ENCODE results near the gene NKX2-8. TPM values are rescaled to one million over a fixed set of nuclear protein-coding genes. Genes with fewer than 3 reads are reported as not detected.

Gene NKX2-8
- total and polyA plus RNA-seq, 2 donors: not detected

DNA sequence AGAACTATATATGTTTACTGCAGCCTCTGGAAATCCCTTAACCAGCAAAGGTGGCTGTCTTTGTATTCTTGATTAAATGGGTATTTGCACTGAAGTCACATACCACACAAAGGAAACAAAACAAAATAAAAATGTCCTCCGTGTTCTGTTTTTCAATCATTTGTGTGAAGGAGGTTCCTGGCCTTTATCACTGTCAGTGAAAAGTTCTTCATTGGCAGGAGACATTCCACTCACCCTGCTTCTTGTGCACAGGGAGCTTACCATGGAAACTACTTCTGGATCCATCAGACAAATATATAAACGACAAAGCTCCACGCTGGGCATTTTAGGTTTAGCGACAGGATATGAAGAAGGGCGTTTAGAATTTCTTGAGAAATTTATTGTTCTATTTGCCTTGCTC lies 5.7 kb upstream of the NKX2-8 start:
- Histone ChIP-seq H3K27ac (ENCODE audit: low read depth) (no peak overlapping the region), H3K4me1 (ENCODE audit: insufficient read depth) (no peaks in the 10 kb centered on the region), H3K4me3 (ENCODE audit: low read depth, low read length) (no peak overlapping the region), H3K36me3 (ENCODE audit: insufficient read depth) (no peaks in the 10 kb centered on the region)
- DNase-seq (ENCODE audit: extremely low spot score): no peak
- 2% methylated on average over 5 of the region's 5 CpGs for WGBS

DNA sequence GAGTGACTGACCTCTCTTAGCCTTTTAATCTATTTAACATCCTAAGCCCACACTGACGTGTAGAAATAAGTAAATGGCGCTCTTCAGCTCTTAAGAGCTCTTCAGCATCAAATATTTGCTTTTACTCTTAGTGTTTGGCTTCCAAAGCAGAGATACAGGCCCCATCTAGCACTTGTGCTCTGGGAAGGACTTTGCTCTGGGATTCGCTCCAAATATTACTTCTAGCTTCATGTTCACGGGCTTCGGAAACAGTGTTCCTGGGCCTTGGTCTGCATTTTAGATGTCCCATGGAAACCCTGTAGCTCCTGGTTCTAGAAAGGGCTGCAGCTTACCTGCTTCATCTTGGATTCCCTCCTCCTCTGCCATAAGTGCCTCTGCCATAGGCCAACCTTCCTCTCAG lies 2.7 kb upstream of the NKX2-8 start:
- Histone ChIP-seq H3K4me1 (ENCODE audit: insufficient read depth) (no peaks in the 10 kb centered on the region), H3K36me3 (ENCODE audit: insufficient read depth) (no peaks in the 10 kb centered on the region), H3K4me3 (ENCODE audit: low read depth, low read length) (no peak overlapping the region), H3K27ac (ENCODE audit: low read depth) (no peak overlapping the region)
- 26% methylated on average over 5 of the region's 5 CpGs for WGBS
- no peak for DNase-seq (ENCODE audit: extremely low spot score)

DNA sequence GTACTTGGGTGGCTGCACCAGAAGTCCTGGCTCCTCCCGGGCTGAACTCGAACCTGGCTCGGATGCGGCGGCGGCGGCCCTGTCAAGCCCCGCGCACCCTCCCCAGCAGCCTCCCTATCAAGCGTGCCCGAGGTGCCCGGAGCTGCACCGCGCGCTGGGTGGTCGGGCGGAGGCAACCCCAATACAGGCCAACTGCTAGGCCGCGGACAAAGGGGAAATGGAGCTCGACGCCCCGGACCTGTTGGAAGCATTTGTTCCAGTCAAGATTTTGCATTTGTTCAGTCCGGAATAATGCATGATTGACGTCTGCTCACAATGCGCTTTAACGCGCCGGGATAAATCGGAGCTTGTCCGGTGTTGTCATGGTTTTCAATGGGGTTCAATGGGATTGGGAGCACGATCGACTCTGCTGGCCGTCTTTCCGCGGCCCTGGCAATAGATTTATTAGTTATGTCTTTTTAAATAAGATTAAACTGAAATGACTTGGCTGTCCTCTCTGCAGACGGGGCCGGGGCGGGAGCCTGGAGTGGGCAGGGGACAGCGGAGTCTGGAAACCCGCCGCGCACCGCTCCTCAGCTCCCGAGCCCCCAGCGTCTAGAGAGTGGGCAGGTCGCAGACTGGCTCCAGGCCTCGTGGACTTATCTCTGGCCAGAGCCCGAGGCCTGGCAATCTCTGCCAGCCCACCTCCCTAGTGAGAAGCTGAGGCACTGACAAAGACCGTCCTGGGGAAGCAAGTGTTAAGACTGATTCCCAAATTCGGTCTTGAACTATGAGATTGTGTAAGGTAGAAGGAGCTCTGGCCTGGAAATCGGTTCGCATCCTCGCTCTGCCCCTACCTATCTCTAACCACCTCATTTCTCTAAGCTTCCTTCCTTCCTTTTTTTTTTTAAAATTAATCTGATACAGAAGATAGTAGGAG lies 1.7 kb upstream of the NKX2-8 start:
- 9% methylated on average over 53 of the region's 53 CpGs for WGBS
- DNase-seq (ENCODE audit: extremely low spot score): no peak
- no peak overlapping the region for H3K4me3 ChIP-seq (ENCODE audit: low read depth, low read length)
- H3K4me1 ChIP-seq (ENCODE audit: insufficient read depth): no peaks in the 10 kb centered on the region
- no peaks in the 10 kb centered on the region for H3K36me3 ChIP-seq (ENCODE audit: insufficient read depth)
- H3K27ac ChIP-seq (ENCODE audit: low read depth): no peak overlapping the region

DNA sequence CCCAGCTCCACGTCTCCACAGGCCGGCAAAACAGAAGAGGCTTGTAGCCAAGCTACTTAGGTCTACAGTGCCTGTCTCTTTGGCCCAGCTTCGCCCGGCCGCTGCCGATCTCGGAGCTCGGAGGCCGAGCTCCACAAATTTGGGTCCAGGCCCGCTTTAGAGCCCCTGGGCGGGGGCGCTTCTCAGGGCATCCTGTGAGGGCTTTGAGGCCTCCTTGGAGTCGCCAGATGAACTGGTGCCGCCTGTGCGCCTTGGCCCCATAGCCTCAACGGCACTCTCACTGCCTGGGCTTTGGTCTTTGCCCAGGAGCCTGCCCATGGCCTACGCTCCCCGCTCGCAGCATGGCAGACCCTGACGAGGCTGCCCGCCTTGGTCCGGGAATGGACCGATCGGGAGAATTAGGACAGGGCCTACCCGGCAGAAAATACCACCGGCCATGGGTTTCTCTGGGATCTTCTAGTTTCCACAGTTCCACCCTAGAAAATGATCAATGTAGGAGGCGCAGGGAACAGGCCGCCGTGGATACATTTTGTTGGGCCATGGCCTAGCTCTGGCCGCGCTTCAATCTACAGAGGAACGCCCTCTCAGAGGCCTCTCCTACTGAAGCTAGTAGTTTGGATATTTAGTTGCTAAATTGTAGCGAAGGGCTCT lies 953 bp upstream of the NKX2-8 start:
- H3K4me3 ChIP-seq (ENCODE audit: low read depth, low read length): no peak overlapping the region
- H3K27ac ChIP-seq (ENCODE audit: low read depth): no peak overlapping the region
- no peaks in the 10 kb centered on the region for H3K4me1 ChIP-seq (ENCODE audit: insufficient read depth)
- 7% methylated on average over 33 of the region's 33 CpGs for whole genome bisulfite sequencing
- H3K36me3 ChIP-seq (ENCODE audit: insufficient read depth): no peaks in the 10 kb centered on the region
- DNase-seq (ENCODE audit: extremely low spot score): no peak

DNA sequence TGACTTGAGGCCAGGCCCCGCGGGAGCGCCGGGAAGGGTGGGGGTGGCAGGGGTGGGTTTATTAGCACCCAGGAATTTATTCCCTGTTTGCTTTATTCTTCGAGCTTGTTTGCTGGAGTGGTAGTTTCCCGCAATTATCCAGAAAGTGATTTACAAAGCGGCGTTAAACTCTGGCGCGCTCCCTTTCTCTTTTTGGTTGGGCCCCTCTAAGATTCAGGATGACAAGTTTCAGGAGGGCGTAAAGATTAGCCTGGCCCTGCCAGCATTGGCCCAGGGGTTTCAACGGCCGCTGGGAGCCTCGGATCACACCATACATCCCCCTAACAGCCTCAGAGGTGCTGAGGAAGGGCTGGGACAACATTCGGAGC lies 444 bp upstream of the NKX2-8 start:
- Histone ChIP-seq H3K4me3 (ENCODE audit: low read depth, low read length) (no peak overlapping the region), H3K4me1 (ENCODE audit: insufficient read depth) (no peaks in the 10 kb centered on the region), H3K36me3 (ENCODE audit: insufficient read depth) (no peaks in the 10 kb centered on the region), H3K27ac (ENCODE audit: low read depth) (no peak overlapping the region)
- no peak for DNase-seq (ENCODE audit: extremely low spot score)
- 3% methylated on average over 15 of the region's 15 CpGs for WGBS

DNA sequence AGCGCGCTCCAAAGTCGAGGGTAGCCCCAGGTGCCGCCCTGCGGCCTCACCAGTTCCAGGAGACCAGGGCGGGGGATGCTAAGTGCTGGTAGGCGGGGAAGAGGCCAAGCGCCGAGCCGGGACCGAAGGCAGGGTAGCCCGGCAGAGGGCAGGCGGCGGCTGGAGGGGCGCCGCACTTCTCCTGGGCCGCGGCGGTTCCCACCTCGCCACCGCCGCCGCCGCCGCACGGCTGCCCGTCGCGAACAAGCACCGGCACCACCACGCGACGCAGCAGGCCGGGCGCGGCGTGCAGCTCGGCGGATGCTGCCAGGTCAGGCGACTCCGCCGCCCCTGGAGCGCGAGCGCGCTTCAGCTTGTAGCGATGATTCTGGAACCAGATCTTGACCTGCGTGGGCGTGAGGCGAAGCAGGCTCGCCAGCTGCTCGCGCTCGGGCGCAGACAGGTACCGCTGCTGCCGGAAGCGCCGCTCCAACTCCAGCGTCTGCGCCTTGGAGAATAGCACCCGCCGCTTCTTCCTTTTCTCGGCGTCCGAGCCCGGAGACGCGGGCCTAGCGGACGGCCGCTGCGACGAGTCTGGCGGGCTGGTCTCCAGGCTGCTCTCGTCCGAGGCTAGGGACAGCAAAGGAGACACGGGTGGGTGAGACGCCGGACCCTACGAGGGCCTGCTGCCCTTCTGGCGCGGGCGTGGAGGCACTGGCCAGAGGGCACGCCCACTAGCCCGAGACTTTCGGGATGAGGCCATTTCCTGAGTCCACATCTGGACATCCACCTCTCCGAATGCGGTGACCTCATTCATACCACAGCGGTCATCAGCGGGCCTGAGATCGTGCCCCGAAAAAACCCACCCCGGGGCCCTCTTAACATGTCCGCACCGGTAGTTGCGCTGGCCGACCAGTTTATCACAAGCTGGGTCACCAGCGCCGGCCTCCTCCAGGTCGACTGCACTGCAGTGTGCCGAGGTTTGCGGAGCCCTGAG lies 1.3 kb downstream of the NKX2-8 start:
- Histone ChIP-seq H3K4me3 (ENCODE audit: low read depth, low read length) (peak overlapping the region; percentile 39), H3K27ac (ENCODE audit: low read depth) (no peak overlapping the region), H3K4me1 (ENCODE audit: insufficient read depth) (no peaks in the 10 kb centered on the region), H3K36me3 (ENCODE audit: insufficient read depth) (no peaks in the 10 kb centered on the region)
- WGBS: 1% methylated on average over 103 of the region's 103 CpGs
- no peak for DNase-seq (ENCODE audit: extremely low spot score)

DNA sequence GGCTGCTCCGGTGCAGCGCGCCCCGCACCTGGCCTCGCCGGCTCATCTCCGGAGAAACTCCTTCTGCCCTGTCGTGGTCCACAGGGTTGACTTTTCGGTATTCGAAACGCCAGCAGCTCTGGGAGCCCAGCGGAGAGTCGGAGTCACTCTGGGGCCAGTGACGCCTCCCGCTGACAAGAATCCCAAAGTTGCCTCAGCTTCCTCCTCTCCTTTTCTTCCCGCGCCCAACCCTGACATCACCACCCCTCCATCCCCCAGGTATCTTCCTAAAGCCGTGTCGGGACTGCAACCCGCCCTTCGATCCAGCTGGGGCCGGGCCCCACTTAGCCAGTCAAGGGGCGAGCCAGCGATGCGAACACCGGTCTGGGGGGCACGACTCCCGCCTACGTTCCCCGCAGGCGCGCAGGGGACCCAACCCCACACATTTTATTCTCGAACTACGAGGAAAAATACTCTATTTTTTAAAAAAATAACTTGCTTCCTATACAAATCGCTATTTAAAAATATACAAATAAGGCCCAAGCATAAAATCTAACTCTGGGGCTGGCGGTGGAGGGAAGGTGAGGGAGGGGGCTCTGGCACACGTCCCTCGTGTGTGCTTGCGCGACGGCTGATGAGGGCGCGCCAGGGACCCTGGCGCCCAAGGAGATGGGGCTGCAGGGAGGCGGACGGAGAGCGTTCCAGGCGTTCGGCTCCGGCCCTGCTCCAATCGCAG lies 2.1 kb downstream of the NKX2-8 start:
- no peak for DNase-seq (ENCODE audit: extremely low spot score)
- H3K4me1 ChIP-seq (ENCODE audit: insufficient read depth): no peaks in the 10 kb centered on the region
- WGBS: 2% methylated on average over 51 of the region's 51 CpGs
- no peaks in the 10 kb centered on the region for H3K36me3 ChIP-seq (ENCODE audit: insufficient read depth)
- peak overlapping the region; percentile 39 for H3K4me3 ChIP-seq (ENCODE audit: low read depth, low read length)
- no peak overlapping the region for H3K27ac ChIP-seq (ENCODE audit: low read depth)

DNA sequence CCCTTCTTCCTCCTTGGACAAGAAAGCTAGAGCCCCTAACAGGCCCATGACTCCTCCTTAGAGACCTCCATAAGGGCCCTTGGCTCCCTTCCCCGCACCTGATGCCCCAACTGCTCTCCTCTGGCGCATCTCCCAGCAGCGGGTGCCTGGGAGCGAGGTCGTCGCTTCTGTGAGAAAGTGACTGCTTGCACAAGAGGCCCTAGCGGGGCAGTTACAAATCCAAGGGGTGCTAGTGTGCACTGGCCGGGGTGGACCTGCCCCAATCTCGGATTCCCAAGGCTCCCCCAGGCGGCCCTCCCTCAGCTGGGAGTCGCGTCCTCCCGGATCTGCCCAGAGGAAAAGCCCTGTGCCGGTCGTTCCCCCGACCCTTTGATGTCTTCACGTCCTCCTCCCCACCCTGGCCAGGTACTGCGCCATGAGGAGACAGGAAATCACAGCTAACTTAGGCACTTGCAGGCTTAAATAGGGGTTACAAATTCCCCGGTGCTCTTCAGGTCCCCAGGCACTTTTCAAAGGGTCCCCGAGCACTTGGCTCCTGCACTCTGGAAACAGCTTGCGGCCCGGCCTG lies 2.8 kb downstream of the NKX2-8 start:
- Histone ChIP-seq H3K4me1 (ENCODE audit: insufficient read depth) (no peaks in the 10 kb centered on the region), H3K4me3 (ENCODE audit: low read depth, low read length) (no peak overlapping the region), H3K27ac (ENCODE audit: low read depth) (no peak overlapping the region), H3K36me3 (ENCODE audit: insufficient read depth) (no peaks in the 10 kb centered on the region)
- 5% methylated on average over 22 of the region's 22 CpGs for WGBS
- DNase-seq (ENCODE audit: extremely low spot score): no peak

DNA sequence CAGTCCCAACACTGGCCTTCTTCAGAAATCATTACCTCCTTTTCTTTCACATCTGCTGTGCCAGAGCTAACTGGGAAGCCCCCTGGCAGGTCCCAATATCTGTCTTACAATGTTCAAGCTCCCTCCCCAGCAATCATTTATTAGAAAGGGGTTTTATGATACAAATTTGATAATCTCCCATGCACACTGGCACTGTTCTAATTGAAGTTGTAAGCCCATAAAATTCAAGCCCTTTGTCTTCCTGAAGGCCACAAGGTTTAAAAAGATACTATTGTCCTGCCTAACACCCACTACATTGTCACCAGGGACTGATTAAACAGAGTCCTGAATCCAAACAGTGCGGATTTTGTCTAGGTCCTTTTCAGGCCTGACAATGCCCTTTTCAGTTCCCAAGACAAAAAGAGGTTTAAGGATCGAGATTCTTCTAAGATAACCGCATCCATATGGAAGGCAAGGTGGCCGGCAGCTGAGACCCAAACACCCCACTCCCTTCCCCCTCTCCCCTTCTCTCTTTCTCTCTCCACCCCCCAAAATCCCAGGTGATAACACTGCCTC lies 3.3 kb downstream of the NKX2-8 start:
- H3K4me3 ChIP-seq (ENCODE audit: low read depth, low read length): no peak overlapping the region

DNA sequence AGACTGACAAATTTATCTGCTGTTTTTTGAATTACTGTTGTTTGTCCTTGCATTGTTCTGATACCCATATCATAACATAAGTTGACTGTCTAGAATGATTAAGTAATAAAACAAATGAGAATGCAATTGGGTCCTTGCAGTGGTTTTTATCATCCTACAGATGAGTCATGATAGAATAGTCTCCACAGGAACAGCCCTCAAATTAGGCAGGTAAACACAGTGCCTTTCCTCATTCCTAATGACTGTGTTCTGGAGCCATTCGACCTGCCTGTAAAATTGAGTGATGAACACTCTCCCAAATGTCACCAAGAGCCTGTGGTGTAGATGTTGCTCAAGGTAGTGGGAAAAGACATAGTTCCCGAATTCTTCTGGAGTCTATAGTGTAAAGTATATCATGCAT lies 12.3 kb downstream of the NKX2-8 start:
- DNase-seq (ENCODE audit: extremely low spot score): no peak
- no peaks in the 10 kb centered on the region for H3K36me3 ChIP-seq (ENCODE audit: insufficient read depth)
- H3K4me1 ChIP-seq (ENCODE audit: insufficient read depth): no peaks in the 10 kb centered on the region
- 52% methylated on average over 2 of the region's 2 CpGs for WGBS
- no peak overlapping the region for H3K27ac ChIP-seq (ENCODE audit: low read depth)
- H3K4me3 ChIP-seq (ENCODE audit: low read depth, low read length): no peak overlapping the region

More for the DNA sequence above, 3.3 kb downstream of the NKX2-8 start:
- Histone ChIP-seq H3K4me1 (ENCODE audit: insufficient read depth) (no peaks in the 10 kb centered on the region), H3K27ac (ENCODE audit: low read depth) (no peak overlapping the region), H3K36me3 (ENCODE audit: insufficient read depth) (no peaks in the 10 kb centered on the region)
- 17% methylated on average over 4 of the region's 4 CpGs for WGBS
- DNase-seq (ENCODE audit: extremely low spot score): no peak

DNA sequence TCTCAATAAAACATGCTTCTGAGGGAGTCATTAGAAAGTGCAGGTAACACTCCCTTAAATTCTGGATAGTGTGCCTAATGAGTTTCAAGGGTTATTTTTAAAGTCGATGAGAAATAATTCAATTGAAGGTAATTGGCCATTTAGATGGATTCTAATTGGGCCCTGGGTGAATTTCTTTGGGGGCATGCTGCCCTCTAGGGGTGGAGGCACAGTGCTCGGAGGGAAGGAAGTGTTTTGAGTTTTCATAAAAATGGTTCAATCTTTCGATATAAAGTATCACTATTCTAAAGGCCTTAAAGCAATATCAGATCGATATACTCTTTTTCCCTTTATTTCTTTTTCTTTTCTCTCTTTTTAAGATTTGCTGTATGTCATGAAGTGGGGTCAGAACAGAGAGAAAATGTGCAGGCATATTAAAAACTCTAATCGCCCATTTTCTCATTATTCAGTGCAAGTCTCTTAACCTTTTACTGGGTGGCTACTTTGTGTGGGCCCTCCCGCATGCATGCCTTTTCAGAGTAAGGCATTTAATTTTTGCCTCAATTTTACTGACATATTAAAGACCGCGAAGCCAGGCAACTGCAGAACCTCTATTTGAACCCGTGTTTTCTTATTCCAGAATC lies 25.5 kb downstream of the NKX2-8 start:
- DNase-seq (ENCODE audit: extremely low spot score): no peak
- WGBS: 63% methylated on average over 9 of the region's 9 CpGs
- H3K4me1 ChIP-seq (ENCODE audit: insufficient read depth): no peaks in the 10 kb centered on the region
- H3K4me3 ChIP-seq (ENCODE audit: low read depth, low read length): no peak overlapping the region
- H3K36me3 ChIP-seq (ENCODE audit: insufficient read depth): no peaks in the 10 kb centered on the region
- no peak overlapping the region for H3K27ac ChIP-seq (ENCODE audit: low read depth)

DNA sequence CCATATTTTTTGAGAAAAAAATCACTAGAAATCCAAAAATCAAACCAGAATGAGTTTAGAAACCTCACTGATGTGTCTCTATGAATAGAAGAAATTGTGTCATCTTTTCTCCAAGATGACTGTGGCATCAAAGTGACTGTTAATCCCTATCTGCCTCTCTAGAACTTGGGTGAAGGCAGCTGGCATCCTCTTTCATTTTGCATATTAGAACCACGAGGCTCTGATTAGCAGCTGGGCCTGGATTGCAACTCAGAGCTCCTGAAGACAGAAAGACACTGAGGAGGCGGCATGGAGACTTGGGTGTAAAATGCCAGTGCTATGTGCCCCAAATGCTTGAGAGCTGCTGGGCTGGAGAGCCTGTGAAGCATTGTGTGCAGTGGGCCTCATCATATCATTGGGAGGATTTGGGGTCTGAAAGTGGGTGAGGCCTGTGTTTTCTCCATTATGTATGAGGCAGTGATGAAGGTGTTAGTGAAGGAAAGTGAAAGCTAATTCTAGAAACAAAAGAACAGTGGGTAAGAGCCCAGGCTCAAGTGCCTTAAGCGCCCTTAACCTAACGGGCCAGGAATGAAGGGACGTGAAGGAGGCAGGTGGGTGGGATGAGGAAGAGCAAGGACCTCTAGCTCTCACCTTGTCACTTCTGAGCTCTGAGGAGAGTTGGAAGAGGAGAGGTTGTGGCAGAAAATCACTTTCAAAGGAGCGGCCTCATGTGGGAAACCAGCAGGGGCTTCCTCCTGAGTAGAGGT lies 26.2 kb downstream of the NKX2-8 start:
- DNase-seq (ENCODE audit: extremely low spot score): no peak
- H3K4me3 ChIP-seq (ENCODE audit: low read depth, low read length): no peak overlapping the region
- no peaks in the 10 kb centered on the region for H3K4me1 ChIP-seq (ENCODE audit: insufficient read depth)
- H3K27ac ChIP-seq (ENCODE audit: low read depth): no peak overlapping the region
- no peaks in the 10 kb centered on the region for H3K36me3 ChIP-seq (ENCODE audit: insufficient read depth)
- 72% methylated on average over 6 of the region's 6 CpGs for WGBS

Data from urinary bladder (tissue), 4 donors.